ENCODE data around the gene VAV1.
"Not testable (repeated sequence)": the region's sequence is repeated elsewhere in the genome, so short reads cannot be mapped to it uniquely, and the experiment has no call there.

GRCh38 chr19:6762253-6762797 is 10.2 kb upstream of the VAV1 start:
- not testable (repeated sequence) for TF ChIP-seq CTCF (IDR thresholded peaks at IDR 0.05; ENCODE audit: poor library complexity, severe bottlenecking); TAF1 (IDR thresholded peaks at IDR 0.05; ENCODE audit: low read depth); EP300 (conservative IDR thresholded peaks at IDR 0.05; ENCODE audit: poor library complexity, severe bottlenecking); EZH2 (IDR thresholded peaks at IDR 0.05; ENCODE audit: borderline replicate concordance, insufficient read depth, low read length, poor library complexity, severe bottlenecking); POLR2AphosphoS5 (IDR thresholded peaks at IDR 0.05); REST (IDR thresholded peaks at IDR 0.05; ENCODE audit: borderline replicate concordance); RAD21 (conservative IDR thresholded peaks at IDR 0.05); SMC3 (conservative IDR thresholded peaks at IDR 0.05; ENCODE audit: poor library complexity); MXI1 (conservative IDR thresholded peaks at IDR 0.05; ENCODE audit: poor library complexity, severe bottlenecking)
